ENCODE results near the gene ALG12. TPM values are rescaled to one million over a fixed set of nuclear protein-coding genes. Genes with fewer than 3 reads are reported as not detected.
A peak's percentile ranks its signal among the peaks of the same experiment; 100 is the strongest.

The ALG12 gene
- polyA plus RNA-seq, 1 donor from 2014 or later = 14.3 TPM

DNA sequence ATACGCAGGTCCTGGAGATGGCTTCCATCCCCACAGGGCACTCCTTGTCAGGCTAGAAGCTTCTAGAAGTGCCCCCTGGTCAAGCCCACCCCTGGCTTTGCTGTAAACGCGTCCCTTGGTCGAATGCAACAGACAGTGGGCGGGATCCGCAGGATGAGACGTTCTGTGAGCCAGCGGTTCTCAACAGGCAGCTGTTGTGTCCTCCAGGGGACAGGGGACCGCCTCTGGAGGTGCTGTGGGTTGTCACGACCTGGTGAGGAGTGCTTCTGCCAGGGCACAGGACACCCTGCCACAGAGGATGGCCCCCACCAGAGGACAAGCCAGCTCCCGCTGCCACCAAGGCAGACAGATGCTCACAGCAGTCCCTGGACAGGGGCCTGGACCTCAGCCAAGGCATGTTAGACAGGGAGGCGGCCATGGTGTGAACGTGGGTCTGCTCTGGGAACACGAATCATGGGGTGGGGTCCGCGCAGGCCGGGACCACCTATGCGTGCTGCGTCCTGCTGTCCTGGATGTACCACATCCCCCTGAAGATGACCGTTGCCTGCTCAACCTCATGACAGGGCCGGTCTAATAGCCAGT is 11.8 kb upstream of the ALG12 start:
- H3K9ac ChIP-seq (ENCODE audit: low read length) = no peak overlapping the region

DNA sequence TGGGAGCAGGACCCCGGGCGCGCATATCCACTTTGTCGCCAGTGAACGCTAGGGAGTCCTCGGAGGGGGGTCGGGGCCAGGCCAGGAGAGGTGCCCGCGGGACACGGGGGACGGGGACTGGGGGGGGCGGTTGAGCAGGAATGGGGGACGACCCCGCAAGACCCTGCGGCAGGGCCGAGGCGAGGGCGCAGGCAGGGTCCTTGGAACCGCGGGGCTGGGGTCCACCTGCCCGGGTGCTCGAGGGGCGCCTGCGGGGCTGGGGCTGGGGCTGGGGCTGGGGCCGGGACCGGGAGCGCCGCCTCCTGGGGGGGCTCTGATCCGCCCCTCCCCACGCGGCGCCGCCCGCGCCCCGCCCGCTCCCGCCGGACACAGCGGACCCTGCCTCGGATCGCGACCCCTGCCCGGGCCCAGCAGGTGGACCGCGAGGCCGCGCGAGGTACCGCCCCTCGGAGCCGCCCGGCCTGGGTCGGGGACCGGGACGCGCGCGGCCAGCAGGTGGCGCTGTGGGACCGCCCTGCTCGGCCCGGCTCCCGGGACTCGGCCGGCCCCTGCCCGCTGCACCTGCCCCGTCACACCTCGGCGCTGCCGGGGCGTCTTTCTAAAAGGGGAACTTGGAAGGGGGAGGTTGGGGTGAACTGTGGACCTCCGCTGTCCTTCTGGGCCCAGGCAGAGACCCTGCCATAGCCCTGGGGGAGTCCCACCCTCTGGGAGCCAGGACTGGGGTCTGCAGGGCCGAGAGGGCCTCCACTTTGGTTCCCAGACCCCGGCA is 11.2 kb upstream of the ALG12 start:
- H3K36me3 ChIP-seq (ENCODE audit: insufficient read depth, low read length) = no peaks in the 10 kb centered on the region
- no peaks in the 10 kb centered on the region for H3K9me3 ChIP-seq (ENCODE audit: low read length)
- H3F3A ChIP-seq (ENCODE audit: insufficient read depth, low read length, poor library complexity, severe bottlenecking) = no peaks in the 10 kb centered on the region
- H3K79me2 ChIP-seq (replicated peaks; ENCODE audit: insufficient read depth, low read length) = no peaks in the 10 kb centered on the region
- H3K4me2 ChIP-seq (ENCODE audit: low read length) = no peak overlapping the region
- no peak overlapping the region for H2AFZ ChIP-seq (ENCODE audit: low read depth, low read length)
- peak overlapping the region; percentile 20 for H3K9ac ChIP-seq (ENCODE audit: low read length)
- no peaks in the 10 kb centered on the region for H4K20me1 ChIP-seq (ENCODE audit: insufficient read depth)
- H3K27ac ChIP-seq (ENCODE audit: low read length) = no peak overlapping the region
- H3K4me3 ChIP-seq (ENCODE audit: low read length) = no peak overlapping the region
- no peaks in the 10 kb centered on the region for H3K9me2 ChIP-seq (ENCODE audit: insufficient read depth, low read length)
- H3K27me3 ChIP-seq (ENCODE audit: insufficient read depth, low read depth, low read length) = no peaks in the 10 kb centered on the region
- TF ChIP-seq POLR2AphosphoS5 (IDR thresholded peaks at IDR 0.05) (no peak), EP300 (conservative IDR thresholded peaks at IDR 0.05; ENCODE audit: poor library complexity, severe bottlenecking) (no peak), EZH2 (IDR thresholded peaks at IDR 0.05; ENCODE audit: borderline replicate concordance, insufficient read depth, low read length, poor library complexity, severe bottlenecking) (no peak), SMC3 (conservative IDR thresholded peaks at IDR 0.05; ENCODE audit: poor library complexity) (peak; percentile 93), MXI1 (conservative IDR thresholded peaks at IDR 0.05; ENCODE audit: poor library complexity, severe bottlenecking) (no peak), RAD21 (conservative IDR thresholded peaks at IDR 0.05) (peak; percentile 95)
- TF ChIP-seq, protein P1, sequence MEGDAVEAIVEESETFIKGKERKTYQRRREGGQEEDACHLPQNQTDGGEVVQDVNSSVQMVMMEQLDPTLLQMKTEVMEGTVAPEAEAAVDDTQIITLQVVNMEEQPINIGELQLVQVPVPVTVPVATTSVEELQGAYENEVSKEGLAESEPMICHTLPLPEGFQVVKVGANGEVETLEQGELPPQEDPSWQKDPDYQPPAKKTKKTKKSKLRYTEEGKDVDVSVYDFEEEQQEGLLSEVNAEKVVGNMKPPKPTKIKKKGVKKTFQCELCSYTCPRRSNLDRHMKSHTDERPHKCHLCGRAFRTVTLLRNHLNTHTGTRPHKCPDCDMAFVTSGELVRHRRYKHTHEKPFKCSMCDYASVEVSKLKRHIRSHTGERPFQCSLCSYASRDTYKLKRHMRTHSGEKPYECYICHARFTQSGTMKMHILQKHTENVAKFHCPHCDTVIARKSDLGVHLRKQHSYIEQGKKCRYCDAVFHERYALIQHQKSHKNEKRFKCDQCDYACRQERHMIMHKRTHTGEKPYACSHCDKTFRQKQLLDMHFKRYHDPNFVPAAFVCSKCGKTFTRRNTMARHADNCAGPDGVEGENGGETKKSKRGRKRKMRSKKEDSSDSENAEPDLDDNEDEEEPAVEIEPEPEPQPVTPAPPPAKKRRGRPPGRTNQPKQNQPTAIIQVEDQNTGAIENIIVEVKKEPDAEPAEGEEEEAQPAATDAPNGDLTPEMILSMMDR (IDR thresholded peaks at IDR 0.05; ENCODE audit: poor library complexity, severe bottlenecking) = peak; percentile 97
- TF ChIP-seq, protein P2, sequence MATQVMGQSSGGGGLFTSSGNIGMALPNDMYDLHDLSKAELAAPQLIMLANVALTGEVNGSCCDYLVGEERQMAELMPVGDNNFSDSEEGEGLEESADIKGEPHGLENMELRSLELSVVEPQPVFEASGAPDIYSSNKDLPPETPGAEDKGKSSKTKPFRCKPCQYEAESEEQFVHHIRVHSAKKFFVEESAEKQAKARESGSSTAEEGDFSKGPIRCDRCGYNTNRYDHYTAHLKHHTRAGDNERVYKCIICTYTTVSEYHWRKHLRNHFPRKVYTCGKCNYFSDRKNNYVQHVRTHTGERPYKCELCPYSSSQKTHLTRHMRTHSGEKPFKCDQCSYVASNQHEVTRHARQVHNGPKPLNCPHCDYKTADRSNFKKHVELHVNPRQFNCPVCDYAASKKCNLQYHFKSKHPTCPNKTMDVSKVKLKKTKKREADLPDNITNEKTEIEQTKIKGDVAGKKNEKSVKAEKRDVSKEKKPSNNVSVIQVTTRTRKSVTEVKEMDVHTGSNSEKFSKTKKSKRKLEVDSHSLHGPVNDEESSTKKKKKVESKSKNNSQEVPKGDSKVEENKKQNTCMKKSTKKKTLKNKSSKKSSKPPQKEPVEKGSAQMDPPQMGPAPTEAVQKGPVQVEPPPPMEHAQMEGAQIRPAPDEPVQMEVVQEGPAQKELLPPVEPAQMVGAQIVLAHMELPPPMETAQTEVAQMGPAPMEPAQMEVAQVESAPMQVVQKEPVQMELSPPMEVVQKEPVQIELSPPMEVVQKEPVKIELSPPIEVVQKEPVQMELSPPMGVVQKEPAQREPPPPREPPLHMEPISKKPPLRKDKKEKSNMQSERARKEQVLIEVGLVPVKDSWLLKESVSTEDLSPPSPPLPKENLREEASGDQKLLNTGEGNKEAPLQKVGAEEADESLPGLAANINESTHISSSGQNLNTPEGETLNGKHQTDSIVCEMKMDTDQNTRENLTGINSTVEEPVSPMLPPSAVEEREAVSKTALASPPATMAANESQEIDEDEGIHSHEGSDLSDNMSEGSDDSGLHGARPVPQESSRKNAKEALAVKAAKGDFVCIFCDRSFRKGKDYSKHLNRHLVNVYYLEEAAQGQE (IDR thresholded peaks at IDR 0.05; ENCODE audit: borderline replicate concordance) = no peak

More for the DNA sequence above, 11.8 kb upstream of the ALG12 start:
- Histone ChIP-seq H3K4me3 (ENCODE audit: low read length) (no peak overlapping the region), H3K79me2 (replicated peaks; ENCODE audit: insufficient read depth, low read length) (no peaks in the 10 kb centered on the region), H3K27ac (ENCODE audit: low read length) (no peak overlapping the region), H3K9me2 (ENCODE audit: insufficient read depth, low read length) (no peaks in the 10 kb centered on the region), H3K9me3 (ENCODE audit: low read length) (no peaks in the 10 kb centered on the region), H3F3A (ENCODE audit: insufficient read depth, low read length, poor library complexity, severe bottlenecking) (no peaks in the 10 kb centered on the region), H3K27me3 (ENCODE audit: insufficient read depth, low read depth, low read length) (no peaks in the 10 kb centered on the region), H3K4me2 (ENCODE audit: low read length) (no peak overlapping the region), H3K36me3 (ENCODE audit: insufficient read depth, low read length) (no peaks in the 10 kb centered on the region), H4K20me1 (ENCODE audit: insufficient read depth) (no peaks in the 10 kb centered on the region), H2AFZ (ENCODE audit: low read depth, low read length) (no peak overlapping the region)
- TF ChIP-seq TAF1 (IDR thresholded peaks at IDR 0.05; ENCODE audit: low read depth) (no peak), EP300 (conservative IDR thresholded peaks at IDR 0.05; ENCODE audit: poor library complexity, severe bottlenecking) (no peak), POLR2AphosphoS5 (IDR thresholded peaks at IDR 0.05) (no peak), RAD21 (conservative IDR thresholded peaks at IDR 0.05) (no peak), SMC3 (conservative IDR thresholded peaks at IDR 0.05; ENCODE audit: poor library complexity) (no peak), EZH2 (IDR thresholded peaks at IDR 0.05; ENCODE audit: borderline replicate concordance, insufficient read depth, low read length, poor library complexity, severe bottlenecking) (no peak), MXI1 (conservative IDR thresholded peaks at IDR 0.05; ENCODE audit: poor library complexity, severe bottlenecking) (no peak)
- TF ChIP-seq, protein P2 (IDR thresholded peaks at IDR 0.05; ENCODE audit: borderline replicate concordance) = no peak
- TF ChIP-seq, protein P1 (IDR thresholded peaks at IDR 0.05; ENCODE audit: poor library complexity, severe bottlenecking) = no peak

All from neural cell (in vitro differentiated cells).